Activated T-cell treated with anti-CD3 and anti-CD28 coated beads for 1 hour (primary cell): Measurements from ENCODE around the gene CCDC107.

Experiments
- DNase-seq: peaks from one replicate; pipeline ENCODE4 v3.0.0-alpha.2; 2020; ENCODE audit warnings: low read depth

The CCDC107 gene

GRCh38 chr9:35682520-35683315 lies 24.6 kb downstream of the CCDC107 start:
- DNase-seq, result no peak

GRCh38 chr9:35683323-35683722 lies 25.2 kb downstream of the CCDC107 start:
- DNase-seq, result no peak

GRCh38 chr9:35684921-35685320 lies 26.8 kb downstream of the CCDC107 start:
- DNase-seq, result no peak

GRCh38 chr9:35685506-35685905 lies 27.4 kb downstream of the CCDC107 start:
- DNase-seq, result no peak

- no peak for DNase-seq
Observed at GRCh38 chr9:35686222-35687203, 28.4 kb downstream of the CCDC107 start.

- DNase-seq, result no peak
Observed at GRCh38 chr9:35687306-35687705, 29.2 kb downstream of the CCDC107 start.

GRCh38 chr9:35687972-35688557 lies 30.0 kb downstream of the CCDC107 start:
- DNase-seq, result no peak

GRCh38 chr9:35688558-35689541 lies 30.8 kb downstream of the CCDC107 start:
- no peak for DNase-seq

GRCh38 chr9:35689542-35690293 lies 31.6 kb downstream of the CCDC107 start, which contains the start of gene TPM2:
TPM2 (minus strand) TSS chr9:35689925; CDS start chr9:35689817, 108 bp downstream.
- DNase-seq, result no peak

GRCh38 chr9:35690294-35690613 lies 32.2 kb downstream of the CCDC107 start:
- no peak for DNase-seq

GRCh38 chr9:35690614-35691333 lies 32.7 kb downstream of the CCDC107 start:
- peak; percentile 7 for DNase-seq

- no peak for DNase-seq
Observed at GRCh38 chr9:35691334-35691650, 33.2 kb downstream of the CCDC107 start.

- DNase-seq, result no peak
Observed at GRCh38 chr9:35691757-35692301, 33.7 kb downstream of the CCDC107 start.

- no peak for DNase-seq
Observed at GRCh38 chr9:35695943-35696401, 37.9 kb downstream of the CCDC107 start.

GRCh38 chr9:35696520-35697215 lies 38.6 kb downstream of the CCDC107 start:
- peak; percentile 35 for DNase-seq

GRCh38 chr9:35697486-35697885 lies 39.4 kb downstream of the CCDC107 start:
- DNase-seq, result no peak

GRCh38 chr9:35698231-35698630 lies 40.1 kb downstream of the CCDC107 start:
- no peak for DNase-seq

GRCh38 chr9:35700031-35700430 lies 41.9 kb downstream of the CCDC107 start:
- DNase-seq, result no peak

GRCh38 chr9:35700942-35701341 lies 42.9 kb downstream of the CCDC107 start:
- DNase-seq, result no peak
